ENCODE measurements around the gene ABR.

The ABR gene

DNA sequence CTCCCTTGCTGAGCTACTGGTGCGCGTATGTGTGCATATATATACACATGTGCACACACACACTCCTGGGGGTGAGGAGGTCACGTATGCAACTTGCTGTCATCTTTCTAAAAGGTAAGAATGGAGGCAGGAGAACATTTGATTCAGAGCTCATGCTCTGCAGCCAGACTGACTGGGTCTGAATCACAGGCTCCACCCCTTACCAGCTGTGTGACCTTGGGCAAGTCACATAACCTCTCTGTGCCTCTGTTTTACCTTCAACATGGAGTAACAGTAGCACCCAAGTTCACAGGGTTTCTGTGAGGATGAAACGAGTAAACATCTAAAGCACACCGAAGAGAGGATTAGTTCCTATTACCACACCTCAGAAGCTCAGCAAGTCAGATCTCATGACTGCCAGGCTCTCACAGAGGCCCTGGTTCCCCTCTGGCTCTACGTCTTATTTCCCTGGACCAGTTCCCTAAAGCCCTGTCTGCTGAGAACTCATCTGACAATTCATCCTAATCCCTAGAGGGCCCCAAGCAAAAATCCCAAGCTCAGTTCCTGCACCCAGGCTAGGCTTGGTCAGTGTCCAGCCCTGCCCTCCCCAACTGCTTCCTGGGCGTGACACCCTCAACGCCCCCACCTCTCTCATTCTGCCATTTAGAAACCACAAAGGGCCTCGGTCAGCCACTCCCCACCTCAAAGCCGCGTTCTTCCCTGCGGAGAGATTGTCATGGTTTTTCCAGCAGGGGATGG lies 28.7 kb downstream of the ABR start:
- TF ChIP-seq, protein P1, sequence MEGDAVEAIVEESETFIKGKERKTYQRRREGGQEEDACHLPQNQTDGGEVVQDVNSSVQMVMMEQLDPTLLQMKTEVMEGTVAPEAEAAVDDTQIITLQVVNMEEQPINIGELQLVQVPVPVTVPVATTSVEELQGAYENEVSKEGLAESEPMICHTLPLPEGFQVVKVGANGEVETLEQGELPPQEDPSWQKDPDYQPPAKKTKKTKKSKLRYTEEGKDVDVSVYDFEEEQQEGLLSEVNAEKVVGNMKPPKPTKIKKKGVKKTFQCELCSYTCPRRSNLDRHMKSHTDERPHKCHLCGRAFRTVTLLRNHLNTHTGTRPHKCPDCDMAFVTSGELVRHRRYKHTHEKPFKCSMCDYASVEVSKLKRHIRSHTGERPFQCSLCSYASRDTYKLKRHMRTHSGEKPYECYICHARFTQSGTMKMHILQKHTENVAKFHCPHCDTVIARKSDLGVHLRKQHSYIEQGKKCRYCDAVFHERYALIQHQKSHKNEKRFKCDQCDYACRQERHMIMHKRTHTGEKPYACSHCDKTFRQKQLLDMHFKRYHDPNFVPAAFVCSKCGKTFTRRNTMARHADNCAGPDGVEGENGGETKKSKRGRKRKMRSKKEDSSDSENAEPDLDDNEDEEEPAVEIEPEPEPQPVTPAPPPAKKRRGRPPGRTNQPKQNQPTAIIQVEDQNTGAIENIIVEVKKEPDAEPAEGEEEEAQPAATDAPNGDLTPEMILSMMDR (IDR thresholded peaks at IDR 0.05; ENCODE audit: extremely low read depth, insufficient read depth, missing control alignments) = no peak
- DNase-seq (ENCODE audit: low spot score) = no peak
- in situ Hi-C loops (cut with MboI; ENCODE audit: low pct_unique_long_range_greater_than_20kb, low sequenced_read_pairs, unreplicated experiment) = no loop called here

DNA sequence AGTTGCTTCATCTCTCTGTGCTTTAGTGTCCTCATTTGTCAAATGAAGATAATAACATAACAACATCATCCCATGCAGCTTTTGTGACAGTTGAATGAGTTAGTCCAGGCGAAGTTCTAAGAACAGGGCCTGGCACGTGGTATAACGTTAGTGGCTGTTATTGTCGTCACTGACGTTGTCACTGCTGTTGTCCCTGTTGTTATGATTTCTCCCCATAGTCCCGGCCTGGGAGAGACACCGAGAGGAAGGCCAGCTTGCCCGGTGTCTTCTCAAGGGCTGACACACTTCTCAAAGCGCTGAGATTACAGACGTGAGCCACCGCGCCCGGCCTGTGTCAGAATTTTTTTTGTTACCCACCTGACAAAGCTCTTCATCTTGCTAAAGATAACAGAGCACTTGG lies 29.9 kb downstream of the ABR start:
- DNase-seq (ENCODE audit: low spot score) = no peak
- in situ Hi-C loops (cut with MboI; ENCODE audit: low pct_unique_long_range_greater_than_20kb, low sequenced_read_pairs, unreplicated experiment) = no loop called here
- TF ChIP-seq, protein P1 (IDR thresholded peaks at IDR 0.05; ENCODE audit: extremely low read depth, insufficient read depth, missing control alignments) = no peak

DNA sequence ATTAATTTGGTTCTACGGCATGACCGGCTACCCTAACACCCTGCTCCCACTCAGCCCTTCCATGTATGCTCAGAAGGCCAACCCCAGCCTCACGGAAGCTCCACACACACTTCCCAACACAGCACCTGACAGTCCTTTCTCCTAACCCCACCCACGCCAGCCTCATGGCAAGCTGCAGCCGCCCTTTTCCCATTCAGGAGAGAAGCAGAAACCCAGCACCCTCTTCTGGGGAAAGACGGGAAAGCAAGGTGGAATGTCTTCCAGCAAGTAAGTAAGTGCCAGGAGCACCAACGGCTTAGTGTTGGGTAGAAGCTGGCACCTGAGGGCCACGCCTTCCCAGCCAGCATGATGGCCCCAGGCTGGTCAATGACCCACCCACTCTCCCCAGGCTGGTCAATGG lies 32.1 kb downstream of the ABR start:
- no peak for DNase-seq (ENCODE audit: low spot score)
- in situ Hi-C loops (cut with MboI; ENCODE audit: low pct_unique_long_range_greater_than_20kb, low sequenced_read_pairs, unreplicated experiment) = no loop called here

DNA sequence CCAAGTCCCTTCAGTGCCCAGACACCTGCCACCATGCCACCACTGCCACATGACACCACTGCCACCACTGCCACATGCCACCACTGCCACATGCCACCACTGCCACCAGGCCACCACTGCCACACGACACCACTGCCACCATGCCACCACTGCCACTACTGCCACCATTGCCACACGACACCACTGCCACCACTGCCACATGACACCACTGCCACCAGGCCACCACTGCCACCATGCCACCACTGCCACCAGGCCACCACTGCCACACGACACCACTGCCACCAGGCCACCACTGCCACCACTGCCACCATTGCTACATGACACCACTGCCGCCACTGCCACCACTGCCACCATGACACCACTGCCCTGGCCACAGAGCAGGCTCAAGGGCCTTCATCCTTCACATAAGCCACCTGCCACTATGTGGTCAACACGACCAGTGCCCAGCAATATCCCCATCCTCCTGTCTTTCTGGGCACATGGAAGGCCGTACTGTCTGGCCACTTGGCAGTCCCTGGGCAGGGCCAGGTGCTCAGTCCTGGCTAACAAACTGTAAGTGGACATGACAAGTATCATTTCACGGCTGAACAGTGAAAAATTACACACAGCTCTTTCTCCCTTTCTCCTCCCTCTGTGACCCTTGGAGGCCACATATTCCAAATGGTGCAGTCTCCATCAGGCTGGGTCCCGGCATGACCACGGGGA lies 33.1 kb downstream of the ABR start:
- no peak for DNase-seq (ENCODE audit: low spot score)
- TF ChIP-seq, protein P1 (IDR thresholded peaks at IDR 0.05; ENCODE audit: extremely low read depth, insufficient read depth, missing control alignments) = no peak
- in situ Hi-C loops (cut with MboI; ENCODE audit: low pct_unique_long_range_greater_than_20kb, low sequenced_read_pairs, unreplicated experiment) = no loop called here

More for the DNA sequence above, 32.1 kb downstream of the ABR start:
- TF ChIP-seq, protein P1 (IDR thresholded peaks at IDR 0.05; ENCODE audit: extremely low read depth, insufficient read depth, missing control alignments) = no peak

DNA sequence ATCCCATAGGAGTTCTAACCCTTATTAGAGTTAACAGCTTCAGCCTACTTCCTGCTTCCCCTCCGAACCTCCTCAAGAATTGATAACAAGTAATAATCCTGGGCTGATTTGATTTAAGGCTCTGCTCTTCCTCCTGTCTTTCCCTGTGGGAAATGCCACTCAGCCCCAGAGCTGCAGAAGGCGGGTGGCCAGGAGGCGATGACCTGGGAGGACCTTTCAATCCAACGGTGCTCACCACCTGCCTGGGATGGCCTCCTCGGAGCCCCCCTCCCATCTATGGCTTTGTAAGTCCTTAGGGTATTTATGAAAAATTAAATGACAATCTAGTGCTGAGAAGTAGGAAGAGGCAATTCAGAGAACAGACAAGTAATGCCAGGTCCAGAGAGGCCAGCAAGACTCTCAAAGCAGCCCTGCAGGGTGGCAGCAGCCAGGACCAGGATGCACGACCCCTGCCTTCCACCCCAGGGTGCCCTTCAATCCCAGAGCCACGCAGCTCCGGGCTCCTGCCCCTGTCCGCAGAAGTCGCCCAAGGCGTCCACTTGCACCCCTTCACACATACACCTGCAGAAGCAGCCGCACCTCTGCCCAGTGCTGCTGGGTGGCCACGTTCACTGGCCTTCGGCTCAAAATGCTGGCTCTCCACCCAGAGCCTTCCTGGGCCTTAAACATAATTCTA lies 34.3 kb downstream of the ABR start:
- TF ChIP-seq, protein P1 (IDR thresholded peaks at IDR 0.05; ENCODE audit: extremely low read depth, insufficient read depth, missing control alignments) = no peak
- DNase-seq (ENCODE audit: low spot score) = no peak
- in situ Hi-C loops (cut with MboI; ENCODE audit: low pct_unique_long_range_greater_than_20kb, low sequenced_read_pairs, unreplicated experiment) = no loop called here

DNA sequence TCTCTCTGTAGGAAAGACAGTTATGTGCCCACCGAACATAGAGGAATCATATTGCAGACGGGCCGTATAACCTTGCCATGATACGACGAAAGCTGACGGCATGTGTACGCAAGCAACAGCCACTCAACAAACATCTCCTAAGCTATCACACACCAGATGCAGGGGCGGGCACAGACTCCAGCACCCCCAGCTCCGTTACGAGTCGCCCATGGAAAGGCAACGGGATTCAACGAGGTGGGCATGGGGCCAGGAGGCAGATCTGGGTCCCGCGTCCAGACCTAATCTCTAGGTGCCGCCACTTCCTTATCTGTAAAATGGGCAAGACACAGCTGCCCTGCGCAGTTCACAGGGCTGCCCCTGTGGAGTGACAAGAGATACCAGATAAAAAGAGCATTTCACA lies 35.6 kb downstream of the ABR start:
- TF ChIP-seq, protein P1 (IDR thresholded peaks at IDR 0.05; ENCODE audit: extremely low read depth, insufficient read depth, missing control alignments) = no peak
- in situ Hi-C loops (cut with MboI; ENCODE audit: low pct_unique_long_range_greater_than_20kb, low sequenced_read_pairs, unreplicated experiment) = no loop called here
- DNase-seq (ENCODE audit: low spot score) = no peak

Measured in GM13977 (cell line).